ENCODE results near the gene CRLF3.
"Not testable (repeated sequence)": the region's sequence is repeated elsewhere in the genome, so short reads cannot be mapped to it uniquely, and the experiment has no call there.

Gene CRLF3

DNA sequence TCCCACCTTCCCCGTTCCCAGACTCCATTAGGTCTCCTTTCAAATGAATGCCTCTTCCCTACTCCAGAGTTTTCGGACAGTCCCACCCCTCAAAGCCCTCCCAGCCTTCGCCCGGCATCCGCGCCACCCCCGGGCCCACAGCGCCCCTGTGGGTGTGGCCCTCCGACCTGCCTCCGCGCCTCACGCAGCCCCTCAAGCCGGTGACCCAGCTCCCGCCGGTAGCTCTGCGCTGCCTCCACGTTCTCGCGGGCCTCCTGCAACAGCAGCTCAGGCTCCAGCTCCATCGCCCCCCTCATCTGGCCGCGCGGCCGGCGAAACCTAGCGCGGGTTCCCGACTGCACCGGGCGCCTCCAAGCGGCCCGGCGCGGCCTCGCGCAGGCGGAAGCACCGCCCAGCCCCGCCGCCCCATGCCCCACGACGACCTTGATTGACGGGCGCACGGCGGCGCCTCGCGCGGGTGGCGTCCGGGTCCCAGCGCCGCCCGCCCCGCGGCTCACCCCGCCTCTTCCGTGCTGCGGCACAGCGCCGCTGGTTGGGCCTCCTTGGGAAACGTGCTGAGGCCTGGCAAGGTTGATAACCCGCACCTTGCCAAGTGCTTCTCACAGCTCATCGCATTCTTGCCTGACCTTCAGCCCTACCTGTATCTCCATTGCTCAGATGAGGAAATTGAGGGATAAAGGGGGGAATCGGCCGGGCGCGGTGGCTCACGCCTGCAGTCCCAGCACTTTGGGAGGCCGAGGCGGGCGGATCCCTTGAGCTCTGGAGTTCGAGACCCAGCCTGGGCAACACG is at the start of gene CRLF3:
Gene CRLF3, minus strand, starts transcription at position 337 of the 790 bp plus-strand sequence. Its CDS starts 41 bp downstream, at position 296.
- DNase-seq (ENCODE audit: low read depth in 2 of 3, low spot score in 1 of 3), result peak; percentile 75 to 88 (median 85)

- no peak for DNase-seq (ENCODE audit: low read depth in 2 of 3, low spot score in 1 of 3)
Measured at GRCh38 chr17:30869005-30869404, 44.5 kb upstream of the CRLF3 start.

DNA sequence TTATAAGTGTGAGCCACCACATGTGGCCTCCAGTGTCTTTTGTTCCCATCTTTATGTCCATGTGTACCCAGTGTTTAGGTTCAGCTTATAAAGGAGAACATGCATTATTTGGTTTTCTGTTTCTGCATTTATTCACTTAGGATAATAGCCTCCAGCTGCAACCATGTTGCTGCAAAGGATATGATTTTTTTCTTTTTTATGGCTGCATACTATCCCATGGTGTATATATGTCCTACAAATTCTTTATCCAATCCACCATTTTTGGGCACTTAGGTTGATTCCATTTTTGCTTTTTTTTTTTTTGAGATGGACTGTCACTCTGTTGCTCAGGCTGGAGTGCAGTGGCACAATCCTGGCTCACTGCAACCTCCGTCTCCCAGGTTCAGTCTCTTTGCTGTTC is 40.1 kb upstream of the CRLF3 start:
- no peak for DNase-seq (ENCODE audit: low read depth in 2 of 3, low spot score in 1 of 3)

DNA sequence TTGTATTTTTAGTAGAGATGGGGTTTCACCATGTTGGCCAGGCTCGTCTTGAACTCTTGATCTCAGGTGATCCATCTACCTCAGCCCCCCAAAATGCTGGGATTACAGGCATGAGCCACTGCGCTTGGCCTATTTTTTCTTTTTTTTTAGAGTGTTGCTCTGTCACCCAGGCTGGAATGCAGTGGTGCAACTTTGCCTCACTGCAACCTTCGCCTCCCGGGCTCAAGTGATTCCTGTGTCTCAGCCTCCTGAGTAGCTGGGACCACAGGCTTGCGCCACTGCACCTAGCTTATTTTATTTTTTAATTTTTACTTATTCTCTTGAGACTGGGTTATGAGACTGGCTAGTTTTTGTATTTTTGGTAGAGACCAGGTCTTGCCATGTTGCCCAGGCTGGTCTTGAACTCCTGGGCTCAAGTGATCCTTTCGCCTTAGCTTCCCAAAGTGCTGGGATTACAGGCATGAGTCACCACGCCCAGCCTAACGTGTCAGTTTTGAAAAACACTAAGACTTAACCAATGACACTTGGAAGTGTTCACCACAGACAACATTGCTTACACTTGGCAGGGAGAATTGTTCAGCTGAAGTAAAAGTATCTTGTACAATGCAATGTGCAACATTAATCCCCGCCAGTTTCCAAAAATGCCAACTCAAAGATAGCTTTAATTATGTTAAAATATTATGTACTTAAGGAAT is 34.2 kb upstream of the CRLF3 start:
- DNase-seq (ENCODE audit: low read depth in 2 of 3, low spot score in 1 of 3), result no peak

GRCh38 chr17:30854146-30854545 is 29.7 kb upstream of the CRLF3 start:
- DNase-seq (ENCODE audit: low read depth in 2 of 3, low spot score in 1 of 3), result no peak

DNA sequence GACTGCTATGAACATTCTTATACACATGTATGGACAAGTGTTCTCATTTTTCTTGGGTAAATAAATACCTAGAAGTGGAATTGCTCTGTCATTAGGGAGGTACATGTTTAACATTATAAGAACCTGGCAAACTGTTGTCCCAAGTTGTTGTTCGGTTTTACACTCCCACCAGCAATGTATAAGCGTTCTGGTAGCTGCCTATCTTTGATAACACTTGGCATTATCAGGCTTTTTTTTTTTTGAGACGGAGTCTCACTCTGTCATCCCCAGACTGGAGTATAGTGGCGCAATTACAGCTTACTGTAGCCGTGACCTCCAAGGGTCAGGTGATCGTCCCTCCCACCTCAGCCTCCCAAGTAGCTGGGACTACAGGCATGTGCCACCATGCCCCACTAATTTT is 23.5 kb upstream of the CRLF3 start:
- no peak for DNase-seq (ENCODE audit: low read depth in 2 of 3, low spot score in 1 of 3)

- no peak for DNase-seq (ENCODE audit: low read depth in 2 of 3, low spot score in 1 of 3)
Measured at GRCh38 chr17:30840771-30841170, 16.3 kb upstream of the CRLF3 start.

GRCh38 chr17:30838202-30838807 is 13.8 kb upstream of the CRLF3 start:
- DNase-seq (ENCODE audit: low read depth in 2 of 3, low spot score in 1 of 3), result no peak

GRCh38 chr17:30832438-30833124 is 8.1 kb upstream of the CRLF3 start:
- no peak for DNase-seq (ENCODE audit: low read depth in 2 of 3, low spot score in 1 of 3)

DNA sequence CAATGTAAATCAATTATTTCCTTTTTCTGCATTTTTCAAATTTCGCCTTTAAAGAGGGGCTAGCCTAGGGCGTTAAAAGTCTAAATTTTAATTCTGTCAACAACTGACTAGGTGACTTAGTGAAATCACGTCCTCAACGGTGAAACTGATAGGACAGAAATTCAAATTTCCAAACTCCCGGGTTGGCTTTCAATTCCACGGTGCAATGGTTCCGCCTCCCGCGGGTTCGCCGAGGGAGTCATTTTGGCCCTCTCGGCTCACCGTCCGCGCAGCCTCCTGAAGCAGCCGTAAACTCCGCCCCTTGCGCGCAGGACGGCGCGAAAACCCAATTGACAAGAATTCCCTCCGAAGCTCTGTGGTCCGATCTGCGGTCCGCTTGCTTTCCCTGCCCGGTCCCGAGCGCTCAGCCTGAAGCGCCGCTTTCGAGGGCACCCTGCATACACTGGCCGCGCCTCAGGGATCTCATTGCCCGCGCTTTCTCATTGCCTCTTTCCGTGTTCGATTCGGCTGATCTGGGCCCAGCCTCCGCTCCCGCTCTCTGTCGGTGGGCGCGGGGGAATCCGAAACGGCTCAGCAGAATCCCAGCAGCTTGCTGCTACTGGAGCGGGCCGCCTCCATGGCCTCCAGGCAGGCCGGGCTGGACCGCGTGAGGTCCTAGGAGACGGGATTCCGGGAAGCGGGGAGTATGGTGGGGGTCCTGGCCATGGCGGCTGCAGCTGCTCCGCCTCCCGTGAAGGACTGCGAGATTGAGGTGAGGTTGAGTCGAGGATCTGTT is 7.4 kb upstream of the CRLF3 start, which contains the start of gene ATAD5:
Gene ATAD5, plus strand, starts transcription at position 304 of the 775 bp plus-strand sequence. Its CDS starts 382 bp downstream, at position 686.
- DNase-seq (ENCODE audit: low read depth in 2 of 3, low spot score in 1 of 3), result peak; percentile 81 to 89 (median 82)

DNA sequence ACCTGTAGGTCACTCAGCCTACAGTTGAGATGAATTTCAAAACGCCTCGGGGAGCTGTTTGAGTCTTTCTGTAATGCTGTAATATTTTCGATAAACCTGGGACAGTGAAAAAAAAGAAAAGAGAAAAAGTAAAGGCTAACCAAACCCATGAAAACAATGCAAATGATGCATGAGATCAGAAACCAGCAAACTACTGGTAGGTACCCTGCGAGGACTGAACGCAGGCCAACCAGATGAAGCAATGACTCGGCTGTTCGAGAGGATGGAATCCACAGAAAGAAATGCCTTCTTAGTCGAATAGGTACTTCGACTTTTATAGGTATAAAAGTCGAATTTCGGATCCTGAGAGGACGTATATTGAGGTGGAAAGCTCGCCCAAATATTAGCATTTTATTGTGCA is 6.8 kb upstream of the CRLF3 start:
- no peak for DNase-seq (ENCODE audit: low read depth in 2 of 3, low spot score in 1 of 3)

DNA sequence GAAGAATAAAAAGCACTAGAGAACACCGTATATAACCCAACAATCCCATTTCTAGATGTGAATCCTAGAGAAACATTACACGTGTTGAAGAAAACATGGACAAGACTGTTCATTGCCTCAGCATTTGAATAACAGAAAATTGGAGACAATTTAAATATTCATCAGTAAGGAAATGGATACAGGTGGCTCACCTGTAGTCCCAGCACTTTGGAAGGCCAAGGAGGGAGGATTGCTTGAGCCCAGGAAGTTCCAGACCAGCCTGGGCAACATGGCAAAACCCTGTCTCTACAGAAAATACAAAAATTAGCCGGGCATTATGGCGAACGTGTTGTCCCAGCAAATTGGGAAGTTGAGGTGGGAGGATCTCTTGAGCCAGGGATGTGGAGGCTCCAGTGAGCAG is 4.5 kb upstream of the CRLF3 start:
- DNase-seq (ENCODE audit: low read depth in 2 of 3, low spot score in 1 of 3), result no peak

- no peak for DNase-seq (ENCODE audit: low read depth in 2 of 3, low spot score in 1 of 3)
Measured at GRCh38 chr17:30827082-30827481, 2.6 kb upstream of the CRLF3 start.

DNA sequence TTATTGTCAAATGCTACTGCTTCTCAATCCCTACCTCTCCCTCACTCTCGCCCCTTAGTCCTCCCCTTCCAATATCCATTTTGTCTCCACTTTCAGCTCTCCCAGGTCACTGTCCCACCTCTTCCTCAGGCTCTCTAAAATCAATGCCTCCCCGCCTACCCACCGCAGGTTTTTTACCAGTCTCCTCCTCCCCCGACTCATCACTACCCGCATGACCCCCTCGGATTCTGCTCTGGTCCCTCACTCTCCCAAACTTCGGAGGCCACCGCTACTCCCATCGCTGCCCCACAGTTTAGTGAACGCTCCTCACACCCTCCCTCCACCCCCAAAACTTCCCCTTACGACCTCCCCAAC is 513 bp downstream of the CRLF3 start:
- DNase-seq (ENCODE audit: low read depth in 2 of 3, low spot score in 1 of 3), result no peak

- no peak for DNase-seq (ENCODE audit: low read depth in 2 of 3, low spot score in 1 of 3)
Measured at GRCh38 chr17:30823421-30823820, 1.1 kb downstream of the CRLF3 start.

GRCh38 chr17:30822919-30823318 is 1.6 kb downstream of the CRLF3 start:
- not testable (repeated sequence) for DNase-seq (ENCODE audit: low read depth in 2 of 3, low spot score in 1 of 3)

- no peak for DNase-seq (ENCODE audit: low read depth in 2 of 3, low spot score in 1 of 3)
Measured at GRCh38 chr17:30821871-30822723, 2.4 kb downstream of the CRLF3 start.

GRCh38 chr17:30819971-30820705 is 4.4 kb downstream of the CRLF3 start:
- no peak for DNase-seq (ENCODE audit: low read depth in 2 of 3, low spot score in 1 of 3)

- DNase-seq (ENCODE audit: low read depth in 2 of 3, low spot score in 1 of 3), result no peak
Measured at GRCh38 chr17:30816165-30816564, 8.3 kb downstream of the CRLF3 start.
